GM19372 (cell line): ENCODE results near the gene CEP85.

Experiments
- ATAC-seq: cut with Tn5 transposase; IDR thresholded peaks from one replicate; pipeline ENCODE4 v1.9.1; 2021; ENCODE audit warnings: mild to moderate bottlenecking, low read depth, moderate library complexity; ENCODE audit not compliant: unreplicated experiment

CEP85 gene

GRCh38 chr1:26275580-26276431, 41.8 kb downstream of the CEP85 start:
- no peak for ATAC-seq

GRCh38 chr1:26276432-26276838, 42.4 kb downstream of the CEP85 start:
- ATAC-seq: no peak

- ATAC-seq: no peak
These were observed 43.3 kb downstream of the CEP85 start for GRCh38 chr1:26277261-26277661.

- ATAC-seq: no peak
These were observed 43.7 kb downstream of the CEP85 start for GRCh38 chr1:26277719-26278118.

- ATAC-seq: no peak
These were observed 44.3 kb downstream of the CEP85 start for GRCh38 chr1:26278303-26278702.

GRCh38 chr1:26278724-26279455, 44.9 kb downstream of the CEP85 start:
- no peak for ATAC-seq

- ATAC-seq: peak; percentile 57
These were observed 45.7 kb downstream of the CEP85 start, which contains the start of gene SH3BGRL3 for GRCh38 chr1:26279456-26280332. TSS of gene SH3BGRL3 (plus strand) at chr1:26280086. CDS start at chr1:26280156, 70 bp downstream.

- ATAC-seq: no peak
These were observed 46.5 kb downstream of the CEP85 start for GRCh38 chr1:26280333-26281042.

GRCh38 chr1:26281091-26281958, 47.3 kb downstream of the CEP85 start:
- ATAC-seq: no peak

- no peak for ATAC-seq
These were observed 48.0 kb downstream of the CEP85 start for GRCh38 chr1:26281971-26282370.

- ATAC-seq: no peak
These were observed 48.5 kb downstream of the CEP85 start for GRCh38 chr1:26282401-26282918.

- no peak for ATAC-seq
These were observed 49.4 kb downstream of the CEP85 start for GRCh38 chr1:26283279-26283853.

- ATAC-seq: no peak
These were observed 50.0 kb downstream of the CEP85 start for GRCh38 chr1:26283871-26284596.

- ATAC-seq: no peak
These were observed 50.8 kb downstream of the CEP85 start for GRCh38 chr1:26284597-26285347.

GRCh38 chr1:26285366-26286063, 51.5 kb downstream of the CEP85 start:
- no peak for ATAC-seq

- ATAC-seq: no peak
These were observed 52.0 kb downstream of the CEP85 start for GRCh38 chr1:26286064-26286416.
